ENCODE measurements around the gene TAF11L12. TPM values are rescaled to one million over a fixed set of nuclear protein-coding genes. Genes with fewer than 3 reads are reported as not detected.
"Not testable (repeated sequence)": the region's sequence is repeated elsewhere in the genome, so short reads cannot be mapped to it uniquely, and the experiment has no call there.

The TAF11L12 gene
- not detected in 2 replicates for total RNA-seq
- not detected for total RNA-seq (2013)
- polyA plus RNA-seq, result not detected in 2 replicates
- not detected in 2 replicates for polyA minus RNA-seq

GRCh38 chr5:17610092-17610491, at the start of gene TAF11L12:
Gene TAF11L12 (plus strand): TSS chr5:17610392.
- ATAC-seq (ENCODE audit: low read depth); DNase-seq; H3K36me3 ChIP-seq (replicated peaks in 1 of 2; ENCODE audit: control extremely low read depth in 1 of 2, control insufficient read depth in 1 of 2, extremely low read depth in 1 of 2, insufficient read depth in 2 of 2, low read length in 1 of 2); CTCF ChIA-PET; H2AFZ ChIP-seq (ENCODE audit: insufficient read depth, low read depth, low read length, poor library complexity, severe bottlenecking); H3K27ac Mint-ChIP-seq; H3K27me3 ChIP-seq (replicated peaks in 1 of 4; ENCODE audit: control extremely low read depth in 1 of 4, control insufficient read depth in 3 of 4, insufficient read depth in 4 of 4, low read length in 3 of 4); H3K9ac ChIP-seq (ENCODE audit: low read length); H3K9me3 Mint-ChIP-seq (ENCODE audit: insufficient read depth); H3K27ac ChIP-seq (ENCODE audit: low read length in 2 of 2); POLR2A ChIA-PET; H3K4me2 ChIP-seq (replicated peaks; ENCODE audit: low read depth, low read length, poor library complexity, severe bottlenecking); H3K79me2 ChIP-seq (ENCODE audit: control insufficient read depth, insufficient read depth, low read length); H3K4me3 ChIP-seq (ENCODE audit: control extremely low read depth in 1 of 5, extremely low read depth in 1 of 5, insufficient read depth in 1 of 5, low read depth in 2 of 5, low read length in 4 of 5); H3K27me3 Mint-ChIP-seq; H3K4me3 Mint-ChIP-seq; H3K4me1 ChIP-seq (ENCODE audit: control insufficient read depth in 2 of 2, insufficient read depth in 2 of 2, low read length in 2 of 2); H3K9me3 ChIP-seq (ENCODE audit: control extremely low read depth in 1 of 3, control insufficient read depth in 2 of 3, insufficient read depth in 1 of 3, low read length in 2 of 3); H3K4me1 Mint-ChIP-seq; H4K20me1 ChIP-seq (ENCODE audit: control insufficient read depth, insufficient read depth, low read length, poor library complexity, severe bottlenecking); intact Hi-C loops (cut with micrococcal nuclease): not testable (repeated sequence)
- WGBS (ENCODE audit: insufficient coverage), result 83% methylated on average over 2 of the region's 2 CpGs

- H3K79me2 ChIP-seq (ENCODE audit: control insufficient read depth, insufficient read depth, low read length); H3K36me3 ChIP-seq (replicated peaks in 1 of 2; ENCODE audit: control extremely low read depth in 1 of 2, control insufficient read depth in 1 of 2, extremely low read depth in 1 of 2, insufficient read depth in 2 of 2, low read length in 1 of 2); H2AFZ ChIP-seq (ENCODE audit: insufficient read depth, low read depth, low read length, poor library complexity, severe bottlenecking); H3K4me3 Mint-ChIP-seq; H3K9me3 Mint-ChIP-seq (ENCODE audit: insufficient read depth); H3K27me3 ChIP-seq (replicated peaks in 1 of 4; ENCODE audit: control extremely low read depth in 1 of 4, control insufficient read depth in 3 of 4, insufficient read depth in 4 of 4, low read length in 3 of 4); H3K9ac ChIP-seq (ENCODE audit: low read length); intact Hi-C loops (cut with micrococcal nuclease); POLR2A ChIA-PET; H4K20me1 ChIP-seq (ENCODE audit: control insufficient read depth, insufficient read depth, low read length, poor library complexity, severe bottlenecking); H3K27ac Mint-ChIP-seq; ATAC-seq (ENCODE audit: low read depth); H3K27ac ChIP-seq (ENCODE audit: low read length in 2 of 2); DNase-seq; H3K9me3 ChIP-seq (ENCODE audit: control extremely low read depth in 1 of 3, control insufficient read depth in 2 of 3, insufficient read depth in 1 of 3, low read length in 2 of 3); H3K4me3 ChIP-seq (ENCODE audit: control extremely low read depth in 1 of 5, extremely low read depth in 1 of 5, insufficient read depth in 1 of 5, low read depth in 2 of 5, low read length in 4 of 5); H3K4me1 Mint-ChIP-seq; H3K4me2 ChIP-seq (replicated peaks; ENCODE audit: low read depth, low read length, poor library complexity, severe bottlenecking); CTCF ChIA-PET; H3K4me1 ChIP-seq (ENCODE audit: control insufficient read depth in 2 of 2, insufficient read depth in 2 of 2, low read length in 2 of 2); H3K27me3 Mint-ChIP-seq: not testable (repeated sequence)
- no CpG with 5 or more reads among the region's 16 CpGs for WGBS (ENCODE audit: insufficient coverage)
Measured at GRCh38 chr5:17585658-17586057, 24.5 kb upstream of the TAF11L12 start, which contains the start of gene TAF11L7. Gene TAF11L7 (minus strand): TSS chr5:17585758.

GRCh38 chr5:17590860-17591259, 19.3 kb upstream of the TAF11L12 start, which contains the start of gene TAF11L8:
Gene TAF11L8 (minus strand): TSS chr5:17590960.
- intact Hi-C loops (cut with micrococcal nuclease); H3K4me1 Mint-ChIP-seq; H3K9me3 Mint-ChIP-seq (ENCODE audit: insufficient read depth); POLR2A ChIA-PET; H2AFZ ChIP-seq (ENCODE audit: insufficient read depth, low read depth, low read length, poor library complexity, severe bottlenecking); H3K4me2 ChIP-seq (replicated peaks; ENCODE audit: low read depth, low read length, poor library complexity, severe bottlenecking); H3K27ac ChIP-seq (ENCODE audit: low read length in 2 of 2); CTCF ChIA-PET; H3K79me2 ChIP-seq (ENCODE audit: control insufficient read depth, insufficient read depth, low read length); H3K4me1 ChIP-seq (ENCODE audit: control insufficient read depth in 2 of 2, insufficient read depth in 2 of 2, low read length in 2 of 2); ATAC-seq (ENCODE audit: low read depth); DNase-seq; H3K36me3 ChIP-seq (replicated peaks in 1 of 2; ENCODE audit: control extremely low read depth in 1 of 2, control insufficient read depth in 1 of 2, extremely low read depth in 1 of 2, insufficient read depth in 2 of 2, low read length in 1 of 2); H3K27me3 Mint-ChIP-seq; H3K27me3 ChIP-seq (replicated peaks in 1 of 4; ENCODE audit: control extremely low read depth in 1 of 4, control insufficient read depth in 3 of 4, insufficient read depth in 4 of 4, low read length in 3 of 4); H3K4me3 Mint-ChIP-seq; H3K9me3 ChIP-seq (ENCODE audit: control extremely low read depth in 1 of 3, control insufficient read depth in 2 of 3, insufficient read depth in 1 of 3, low read length in 2 of 3); H4K20me1 ChIP-seq (ENCODE audit: control insufficient read depth, insufficient read depth, low read length, poor library complexity, severe bottlenecking); H3K9ac ChIP-seq (ENCODE audit: low read length); H3K27ac Mint-ChIP-seq; H3K4me3 ChIP-seq (ENCODE audit: control extremely low read depth in 1 of 5, extremely low read depth in 1 of 5, insufficient read depth in 1 of 5, low read depth in 2 of 5, low read length in 4 of 5): not testable (repeated sequence)
- WGBS (ENCODE audit: insufficient coverage), result no CpG with 5 or more reads among the region's 16 CpGs

- H3K4me1 Mint-ChIP-seq; H3K4me3 ChIP-seq (ENCODE audit: control extremely low read depth in 1 of 5, extremely low read depth in 1 of 5, insufficient read depth in 1 of 5, low read depth in 2 of 5, low read length in 4 of 5); H4K20me1 ChIP-seq (ENCODE audit: control insufficient read depth, insufficient read depth, low read length, poor library complexity, severe bottlenecking); H2AFZ ChIP-seq (ENCODE audit: insufficient read depth, low read depth, low read length, poor library complexity, severe bottlenecking); H3K9me3 Mint-ChIP-seq (ENCODE audit: insufficient read depth); H3K4me3 Mint-ChIP-seq; H3K4me1 ChIP-seq (ENCODE audit: control insufficient read depth in 2 of 2, insufficient read depth in 2 of 2, low read length in 2 of 2); CTCF ChIA-PET; POLR2A ChIA-PET; ATAC-seq (ENCODE audit: low read depth); H3K4me2 ChIP-seq (replicated peaks; ENCODE audit: low read depth, low read length, poor library complexity, severe bottlenecking); H3K79me2 ChIP-seq (ENCODE audit: control insufficient read depth, insufficient read depth, low read length); DNase-seq; H3K9ac ChIP-seq (ENCODE audit: low read length); H3K27me3 ChIP-seq (replicated peaks in 1 of 4; ENCODE audit: control extremely low read depth in 1 of 4, control insufficient read depth in 3 of 4, insufficient read depth in 4 of 4, low read length in 3 of 4); H3K27ac ChIP-seq (ENCODE audit: low read length in 2 of 2); H3K9me3 ChIP-seq (ENCODE audit: control extremely low read depth in 1 of 3, control insufficient read depth in 2 of 3, insufficient read depth in 1 of 3, low read length in 2 of 3); H3K27ac Mint-ChIP-seq; H3K27me3 Mint-ChIP-seq; intact Hi-C loops (cut with micrococcal nuclease); H3K36me3 ChIP-seq (replicated peaks in 1 of 2; ENCODE audit: control extremely low read depth in 1 of 2, control insufficient read depth in 1 of 2, extremely low read depth in 1 of 2, insufficient read depth in 2 of 2, low read length in 1 of 2): not testable (repeated sequence)
- WGBS (ENCODE audit: insufficient coverage), result no CpG with 5 or more reads among the region's 15 CpGs
Measured at GRCh38 chr5:17594255-17594654, 15.9 kb upstream of the TAF11L12 start, which contains the start of gene TAF11L9. Gene TAF11L9 (minus strand): TSS chr5:17594394.
